DND-41 (cell line): ENCODE data around the gene ZBP1.

Source experiments
- EZH2 ChIP-seq: IDR thresholded peaks from 3 replicates; pipeline ENCODE4 v1.6.1; 2012; ENCODE audit warnings: borderline replicate concordance, low read depth, mild to moderate bottlenecking, moderate library complexity, low read length, inconsistent platforms; ENCODE audit not compliant: severe bottlenecking
- TF ChIP-seq, protein P1 (sequence below): IDR thresholded peaks from 2 replicates; pipeline ENCODE4 v1.5.1; 2012; ENCODE audit warnings: borderline replicate concordance, low read length, moderate library complexity, mild to moderate bottlenecking; ENCODE audit not compliant: poor library complexity, severe bottlenecking; ENCODE audit errors: extremely low read depth

DNA sequence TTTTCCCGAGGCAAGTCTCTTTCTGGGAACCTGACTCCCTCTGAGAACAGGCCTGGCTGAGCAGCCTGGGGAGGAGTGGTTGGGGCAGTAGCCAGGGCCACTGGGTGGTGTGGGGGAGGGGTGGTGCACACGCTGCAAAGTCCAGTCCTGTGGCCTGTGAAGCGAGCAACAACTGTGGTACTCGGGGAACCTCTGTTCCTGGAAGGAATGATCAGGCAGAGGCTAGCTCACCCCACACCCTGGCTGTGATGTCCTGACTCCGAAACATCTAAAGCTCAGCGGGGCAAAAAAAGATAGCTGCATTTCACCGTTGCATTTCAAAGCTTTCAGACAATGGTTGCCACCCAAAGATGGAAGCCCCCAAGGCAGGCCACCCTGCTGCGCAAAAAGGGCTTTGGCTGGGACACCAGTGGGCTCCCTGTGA, 33.8 kb downstream of the ZBP1 start:
- TF ChIP-seq, protein P1, sequence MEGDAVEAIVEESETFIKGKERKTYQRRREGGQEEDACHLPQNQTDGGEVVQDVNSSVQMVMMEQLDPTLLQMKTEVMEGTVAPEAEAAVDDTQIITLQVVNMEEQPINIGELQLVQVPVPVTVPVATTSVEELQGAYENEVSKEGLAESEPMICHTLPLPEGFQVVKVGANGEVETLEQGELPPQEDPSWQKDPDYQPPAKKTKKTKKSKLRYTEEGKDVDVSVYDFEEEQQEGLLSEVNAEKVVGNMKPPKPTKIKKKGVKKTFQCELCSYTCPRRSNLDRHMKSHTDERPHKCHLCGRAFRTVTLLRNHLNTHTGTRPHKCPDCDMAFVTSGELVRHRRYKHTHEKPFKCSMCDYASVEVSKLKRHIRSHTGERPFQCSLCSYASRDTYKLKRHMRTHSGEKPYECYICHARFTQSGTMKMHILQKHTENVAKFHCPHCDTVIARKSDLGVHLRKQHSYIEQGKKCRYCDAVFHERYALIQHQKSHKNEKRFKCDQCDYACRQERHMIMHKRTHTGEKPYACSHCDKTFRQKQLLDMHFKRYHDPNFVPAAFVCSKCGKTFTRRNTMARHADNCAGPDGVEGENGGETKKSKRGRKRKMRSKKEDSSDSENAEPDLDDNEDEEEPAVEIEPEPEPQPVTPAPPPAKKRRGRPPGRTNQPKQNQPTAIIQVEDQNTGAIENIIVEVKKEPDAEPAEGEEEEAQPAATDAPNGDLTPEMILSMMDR: no peak
- no peak for TF ChIP-seq EZH2
